GM12873 (cell line): Measurements from ENCODE around the gene PTPRD.

ENCODE experiments used
- TF ChIP-seq, protein P1 (sequence below): IDR thresholded peaks from 2 replicates; pipeline ENCODE4 v1.5.1; 2012; ENCODE audit warnings: low read depth, mild to moderate bottlenecking, moderate library complexity, low read length, control low read depth; ENCODE audit not compliant: insufficient read depth; ENCODE audit errors: missing control alignments

Gene PTPRD

GRCh38 chr9:10254338-10254737 is 358.5 kb downstream of the PTPRD start:
- TF ChIP-seq, protein P1, sequence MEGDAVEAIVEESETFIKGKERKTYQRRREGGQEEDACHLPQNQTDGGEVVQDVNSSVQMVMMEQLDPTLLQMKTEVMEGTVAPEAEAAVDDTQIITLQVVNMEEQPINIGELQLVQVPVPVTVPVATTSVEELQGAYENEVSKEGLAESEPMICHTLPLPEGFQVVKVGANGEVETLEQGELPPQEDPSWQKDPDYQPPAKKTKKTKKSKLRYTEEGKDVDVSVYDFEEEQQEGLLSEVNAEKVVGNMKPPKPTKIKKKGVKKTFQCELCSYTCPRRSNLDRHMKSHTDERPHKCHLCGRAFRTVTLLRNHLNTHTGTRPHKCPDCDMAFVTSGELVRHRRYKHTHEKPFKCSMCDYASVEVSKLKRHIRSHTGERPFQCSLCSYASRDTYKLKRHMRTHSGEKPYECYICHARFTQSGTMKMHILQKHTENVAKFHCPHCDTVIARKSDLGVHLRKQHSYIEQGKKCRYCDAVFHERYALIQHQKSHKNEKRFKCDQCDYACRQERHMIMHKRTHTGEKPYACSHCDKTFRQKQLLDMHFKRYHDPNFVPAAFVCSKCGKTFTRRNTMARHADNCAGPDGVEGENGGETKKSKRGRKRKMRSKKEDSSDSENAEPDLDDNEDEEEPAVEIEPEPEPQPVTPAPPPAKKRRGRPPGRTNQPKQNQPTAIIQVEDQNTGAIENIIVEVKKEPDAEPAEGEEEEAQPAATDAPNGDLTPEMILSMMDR = no peak

- TF ChIP-seq, protein P1 = no peak
Measured at GRCh38 chr9:10253341-10253740, 359.5 kb downstream of the PTPRD start.

DNA sequence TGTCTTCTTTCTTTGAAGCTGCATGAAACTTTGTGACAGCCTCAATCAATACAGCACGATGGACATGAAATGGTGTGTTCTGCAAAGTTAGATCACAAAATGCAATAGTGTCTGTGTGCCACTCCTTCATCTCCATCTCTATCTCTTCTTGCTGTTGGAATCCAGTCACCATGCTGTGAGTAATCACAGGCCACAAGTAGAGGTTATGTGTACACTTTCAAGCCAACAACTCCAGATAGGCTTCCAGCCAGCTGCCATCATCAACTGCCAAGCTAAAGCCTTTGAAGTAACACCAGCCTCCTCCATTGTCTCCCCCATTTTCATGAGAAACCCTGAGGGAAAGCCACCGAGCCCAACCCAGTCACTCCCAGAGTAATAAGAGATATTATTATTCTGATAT is 360.6 kb downstream of the PTPRD start:
- TF ChIP-seq, protein P1 = no peak

DNA sequence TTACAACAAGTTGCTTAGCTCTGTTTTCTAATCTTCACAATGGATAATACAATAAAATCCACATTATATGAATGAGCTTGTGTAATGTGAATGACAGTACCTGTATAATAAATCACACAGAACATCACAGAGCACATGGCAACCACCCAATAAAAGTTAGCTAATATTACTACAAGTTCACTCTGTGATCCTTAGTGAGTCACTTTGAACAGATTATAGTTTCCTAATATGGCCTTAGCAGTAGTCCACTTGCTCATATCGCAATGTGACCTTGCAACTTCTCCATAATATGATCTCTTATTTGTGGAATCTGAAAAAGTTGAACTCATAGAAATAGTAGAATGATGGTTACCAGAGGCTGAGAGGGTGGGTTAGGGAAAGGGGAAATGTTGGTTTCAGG is 361.3 kb downstream of the PTPRD start:
- TF ChIP-seq, protein P1 = no peak

DNA sequence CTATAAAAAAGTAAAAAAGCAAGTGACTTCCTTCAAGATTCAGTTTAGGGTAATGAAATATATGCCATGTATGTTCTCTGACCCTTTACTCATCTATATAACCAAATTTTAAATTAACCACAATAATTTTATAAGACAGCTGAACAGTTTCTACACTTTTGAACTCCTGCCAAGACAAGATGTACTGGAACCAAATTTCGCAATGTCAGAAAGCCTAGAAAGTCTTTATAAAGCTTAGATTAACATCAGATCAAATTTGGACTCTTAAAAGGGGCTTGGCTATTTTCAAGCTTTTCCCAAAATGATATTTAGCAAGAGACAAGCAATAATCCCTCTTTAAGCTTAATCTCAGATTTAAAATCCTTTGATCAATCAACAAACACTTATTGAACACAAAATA is 362.6 kb downstream of the PTPRD start:
- TF ChIP-seq, protein P1 = no peak

- TF ChIP-seq, protein P1 = no peak
Measured at GRCh38 chr9:10248890-10249289, 363.9 kb downstream of the PTPRD start.

DNA sequence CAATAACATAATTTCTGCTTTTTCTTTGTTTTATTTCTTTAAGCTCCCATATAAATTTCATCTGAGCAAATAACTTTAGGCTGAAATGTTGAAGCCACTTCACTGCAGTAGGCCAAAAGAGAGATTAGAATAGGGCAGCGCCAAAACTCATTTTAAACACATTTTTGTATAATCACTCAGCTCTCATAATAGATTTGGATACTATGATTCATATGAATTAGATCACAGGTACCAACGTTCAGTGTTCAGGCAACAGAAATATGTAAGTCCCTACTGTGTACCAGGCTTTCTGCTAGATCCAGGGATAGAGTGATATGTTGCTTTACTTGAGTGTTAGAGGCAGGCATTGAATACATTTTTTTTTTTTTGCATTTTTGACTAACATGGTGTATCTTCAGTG is 370.5 kb downstream of the PTPRD start:
- TF ChIP-seq, protein P1 = no peak
